Trophoblast cell (in vitro differentiated cells and primary cell): ENCODE results near the gene OR2V2.
"Not testable (repeated sequence)": the region's sequence is repeated elsewhere in the genome, so short reads cannot be mapped to it uniquely, and the experiment has no call there.

Experiments
- DNase-seq, 2 donors: peaks; one replicate each; pipeline ENCODE4 v3.0.0-alpha.2; 2016
- H2AFZ ChIP-seq: 2 replicates; pipeline ENCODE4 v1.6.1; 2013; ENCODE audit warnings: low read length, moderate library complexity, mild to moderate bottlenecking; ENCODE audit not compliant: insufficient read depth, poor library complexity
- H2AK5ac ChIP-seq: 2 replicates; pipeline ENCODE4 v1.6.1; 2013; ENCODE audit warnings: mild to moderate bottlenecking, low read length
- H2BK120ac ChIP-seq: 2 replicates; pipeline ENCODE4 v1.6.1; 2013; ENCODE audit warnings: low read length, mild to moderate bottlenecking, moderate library complexity; ENCODE audit not compliant: insufficient read depth, poor library complexity
- H2BK12ac ChIP-seq: 2 replicates; pipeline ENCODE4 v1.6.1; 2013; ENCODE audit warnings: mild to moderate bottlenecking, low read length, moderate library complexity
- H2BK5ac ChIP-seq: 2 replicates; pipeline ENCODE4 v1.6.1; 2013; ENCODE audit warnings: low read length, low read depth, moderate library complexity, mild to moderate bottlenecking; ENCODE audit not compliant: poor library complexity
- H3K14ac ChIP-seq: 2 replicates; pipeline ENCODE4 v1.6.1; 2013; ENCODE audit warnings: mild to moderate bottlenecking, low read length
- H3K18ac ChIP-seq: 2 replicates; pipeline ENCODE4 v1.6.1; 2013; ENCODE audit warnings: mild to moderate bottlenecking, low read length
- H3K23ac ChIP-seq: 2 replicates; pipeline ENCODE4 v1.6.1; 2013; ENCODE audit warnings: low read length
- H3K27ac ChIP-seq: 2 replicates; pipeline ENCODE4 v1.5.1; 2013; ENCODE audit warnings: low read depth, mild to moderate bottlenecking, inconsistent platforms, low read length, moderate library complexity
- H3K27me3 ChIP-seq: 2 replicates; pipeline ENCODE4 v1.6.1; 2013; ENCODE audit warnings: inconsistent platforms, mild to moderate bottlenecking, low read length, moderate library complexity; ENCODE audit not compliant: insufficient read depth
- H3K36me3 ChIP-seq, 2 experiments: 1 replicate in 1 of 2; 2 replicates in 1 of 2; pipeline ENCODE4 v1.6.1; 2013; ENCODE audit warnings: low read length in 2 of 2, mild to moderate bottlenecking in 2 of 2, moderate library complexity in 1 of 2; ENCODE audit not compliant: insufficient read depth in 2 of 2, control insufficient read depth in 1 of 2
- H3K4ac ChIP-seq: 2 replicates; pipeline ENCODE4 v1.6.1; 2013; ENCODE audit warnings: low read depth, mild to moderate bottlenecking, low read length, moderate library complexity
- H3K4me1 ChIP-seq, 2 experiments: 1 replicate in 1 of 2; 2 replicates in 1 of 2; pipeline ENCODE4 v1.6.1; 2013; ENCODE audit warnings: low read length in 2 of 2, mild to moderate bottlenecking in 2 of 2, moderate library complexity in 1 of 2; ENCODE audit not compliant: insufficient read depth in 2 of 2, control insufficient read depth in 1 of 2
- H3K4me2 ChIP-seq: 2 replicates; pipeline ENCODE4 v1.6.1; 2013; ENCODE audit warnings: inconsistent platforms, mild to moderate bottlenecking, low read length, moderate library complexity
- H3K4me3 ChIP-seq: 2 replicates; pipeline ENCODE4 v1.5.1; 2013; ENCODE audit warnings: mild to moderate bottlenecking, low read depth, low read length, inconsistent platforms
- H3K79me1 ChIP-seq: one replicate; pipeline ENCODE4 v1.6.1; 2013; ENCODE audit warnings: low read length
- H3K79me2 ChIP-seq: 2 replicates; pipeline ENCODE4 v1.6.1; 2013; ENCODE audit warnings: low read length, mild to moderate bottlenecking; ENCODE audit not compliant: control insufficient read depth, insufficient read depth, poor library complexity
- H3K9ac ChIP-seq: 2 replicates; pipeline ENCODE4 v1.6.1; 2013; ENCODE audit warnings: mild to moderate bottlenecking, low read length
- H3K9me3 ChIP-seq: 2 replicates; pipeline ENCODE4 v1.6.1; 2013; ENCODE audit warnings: low read depth, mild to moderate bottlenecking, control low read depth, inconsistent platforms, low read length; ENCODE audit not compliant: insufficient read depth
- H4K12ac ChIP-seq: 2 replicates; pipeline ENCODE4 v1.6.1; 2013; ENCODE audit warnings: low read depth, mild to moderate bottlenecking, low read length, moderate library complexity
- H4K8ac ChIP-seq: 2 replicates; pipeline ENCODE4 v1.6.1; 2013; ENCODE audit warnings: low read depth, mild to moderate bottlenecking, low read length, moderate library complexity
- H4K91ac ChIP-seq: one replicate; pipeline ENCODE4 v1.6.1; 2013; ENCODE audit warnings: low read depth, mild to moderate bottlenecking, low read length, moderate library complexity
- WGBS: extraction: QIAGEN DNeasy Blood & Tissue Kit; methylation state at CpG from one replicate; pipeline ENCODE4 v1.1.7; 2013; ENCODE audit warnings: missing lambda C conversion rate; ENCODE audit not compliant: insufficient read length, insufficient coverage; ENCODE audit errors: extremely low coverage; 5-methylcytosine and 5-hydroxymethylcytosine counted together

OR2V2 gene

DNA sequence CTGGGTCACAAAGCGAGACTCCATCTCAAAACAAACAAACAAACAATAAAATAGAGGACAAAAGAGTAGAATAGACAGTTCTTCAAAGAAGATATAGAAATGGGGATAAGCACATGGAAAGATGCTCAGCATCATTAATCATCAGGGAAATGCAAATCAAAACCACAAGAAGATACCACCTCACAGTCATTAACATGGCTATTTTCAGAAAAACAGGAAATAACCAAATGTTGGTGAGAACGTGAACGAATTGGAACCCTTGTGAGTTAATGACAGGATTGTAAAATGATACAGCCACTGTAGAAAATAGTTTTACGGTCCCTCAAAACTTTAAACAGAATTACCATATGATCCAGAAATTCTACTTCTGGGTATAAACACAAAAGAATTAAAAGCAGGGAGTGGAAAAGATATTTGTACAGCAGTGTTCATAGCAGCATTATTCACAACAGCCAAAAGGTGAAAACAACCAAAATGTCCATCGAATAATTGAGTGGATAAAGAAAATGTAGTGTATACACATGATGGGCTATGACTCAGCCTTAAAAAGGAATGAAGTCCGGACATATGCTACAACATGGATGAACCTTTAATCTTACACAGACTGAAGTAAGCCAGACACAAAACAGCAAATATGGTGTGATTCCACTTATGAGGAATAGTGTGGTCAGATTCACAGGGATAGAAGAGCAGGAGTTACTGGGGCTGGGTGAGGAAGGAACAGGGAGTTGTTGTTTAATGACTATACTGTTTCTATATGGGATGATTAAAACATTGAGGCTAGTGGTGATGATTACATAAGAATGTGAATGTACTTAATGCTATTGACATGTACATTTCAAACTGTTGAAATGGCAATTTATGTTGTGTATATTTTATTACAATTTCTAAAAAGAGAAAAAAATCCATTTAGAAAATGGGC lies 19.7 kb downstream of the OR2V2 start:
- Histone ChIP-seq H2BK5ac (no peak overlapping the region), H2AFZ (no peak overlapping the region), H2AK5ac (no peak overlapping the region), H3K4ac (no peak overlapping the region), H2BK120ac (no peak overlapping the region), H3K9me3 (no peaks in the 10 kb centered on the region), H4K91ac (no peak overlapping the region), H3K27ac (no peak overlapping the region), H3K79me2 (no peaks in the 10 kb centered on the region), H3K23ac (no peak overlapping the region), H3K27me3 (no peaks in the 10 kb centered on the region), H3K4me2 (no peak overlapping the region), H3K9ac (no peak overlapping the region), H3K4me3 (no peak overlapping the region), H3K36me3 (no peaks in the 10 kb centered on the region), H3K18ac (no peak overlapping the region), H3K79me1 (no peaks in the 10 kb centered on the region), H3K14ac (no peak overlapping the region), H4K12ac (no peak overlapping the region), H3K4me1 (peaks cover 10 to 13% of the 10 kb centered on the region in 2 experiments), H4K8ac (no peak overlapping the region), H2BK12ac (no peak overlapping the region)
- no peak for DNase-seq
- no CpG with 5 or more reads among the region's 6 CpGs for WGBS

DNA sequence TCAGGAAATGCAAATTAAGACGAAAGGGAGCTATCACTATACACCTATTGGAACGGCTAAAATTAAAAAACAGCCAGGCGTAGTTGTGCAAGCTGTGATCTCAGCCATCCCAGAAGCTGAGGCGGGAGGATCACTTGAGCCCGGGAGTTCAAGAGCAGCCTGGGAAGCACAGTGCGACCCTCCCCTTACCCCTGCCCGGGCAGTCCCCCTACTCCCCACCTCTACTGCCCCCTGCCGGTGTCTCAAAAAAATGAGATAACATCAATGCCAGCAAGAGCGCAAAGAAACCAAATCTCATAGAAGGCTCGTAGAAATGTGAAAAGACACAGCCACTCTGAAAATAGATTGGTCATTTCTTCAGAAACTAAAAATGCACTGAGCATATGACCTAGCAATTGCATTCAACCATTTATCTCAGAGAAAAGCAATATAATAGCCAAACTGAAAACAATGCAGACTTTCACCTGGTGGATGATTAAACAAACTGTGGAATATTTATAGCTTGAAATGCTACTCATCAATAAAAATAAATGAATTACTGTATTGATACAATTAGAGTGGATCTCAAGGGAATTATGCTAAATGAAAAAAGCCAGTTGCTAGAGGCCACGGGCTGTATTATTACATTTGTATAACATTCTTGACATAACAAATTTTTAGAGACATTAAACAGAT lies 20.6 kb downstream of the OR2V2 start:
- no peak overlapping the region for H3K4ac ChIP-seq
- no peak overlapping the region for H3K14ac ChIP-seq
- DNase-seq: no peak
- H3K79me2 ChIP-seq: no peaks in the 10 kb centered on the region
- H2BK5ac ChIP-seq: no peak overlapping the region
- peaks cover 10 to 13% of the 10 kb centered on the region in 2 experiments for H3K4me1 ChIP-seq
- no CpG with 5 or more reads among the region's 11 CpGs for WGBS
- H3K4me3 ChIP-seq: no peak overlapping the region
- no peak overlapping the region for H3K27ac ChIP-seq
- peak overlapping the region; percentile 52 for H3K4me2 ChIP-seq
- no peak overlapping the region for H4K8ac ChIP-seq
- H3K27me3 ChIP-seq: no peaks in the 10 kb centered on the region
- no peaks in the 10 kb centered on the region for H3K79me1 ChIP-seq
- no peak overlapping the region for H3K18ac ChIP-seq
- H2AFZ ChIP-seq: no peak overlapping the region
- H3K23ac ChIP-seq: no peak overlapping the region
- H2BK12ac ChIP-seq: no peak overlapping the region
- H3K9me3 ChIP-seq: no peaks in the 10 kb centered on the region
- no peak overlapping the region for H4K12ac ChIP-seq
- no peak overlapping the region for H4K91ac ChIP-seq
- no peak overlapping the region for H2AK5ac ChIP-seq
- no peak overlapping the region for H3K9ac ChIP-seq
- H2BK120ac ChIP-seq: no peak overlapping the region
- H3K36me3 ChIP-seq: no peaks in the 10 kb centered on the region

DNA sequence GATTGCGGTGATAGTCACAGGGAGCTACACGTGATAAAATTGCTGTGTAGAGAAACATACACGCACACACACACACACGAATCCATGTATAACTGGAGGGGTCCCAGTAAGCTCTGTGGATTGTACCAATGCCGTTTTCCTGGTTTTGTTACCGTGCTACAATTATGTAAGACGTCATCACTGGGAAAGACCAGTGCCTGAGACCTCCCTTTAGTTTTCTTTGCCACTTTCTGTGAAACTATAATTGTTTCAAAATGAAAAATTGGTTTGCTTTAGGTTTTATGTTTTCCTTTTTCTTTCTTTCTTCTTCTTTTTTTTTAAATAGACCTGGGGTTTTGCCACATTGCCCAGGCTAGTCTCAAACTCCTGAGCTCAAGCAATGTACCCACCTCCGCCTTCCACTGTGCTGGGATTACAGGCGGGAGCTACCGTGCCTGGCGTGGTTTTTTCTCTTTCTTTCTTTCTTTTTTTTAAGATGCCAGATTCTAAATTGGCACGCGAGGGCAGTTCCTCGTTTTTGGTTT lies 21.3 kb downstream of the OR2V2 start:
- H2BK120ac ChIP-seq: no peak overlapping the region
- peaks cover 10 to 16% of the 10 kb centered on the region in 2 experiments for H3K4me1 ChIP-seq
- no peak overlapping the region for H3K4ac ChIP-seq
- H3K79me1 ChIP-seq: no peaks in the 10 kb centered on the region
- no peak overlapping the region for H3K9ac ChIP-seq
- no peak overlapping the region for H3K23ac ChIP-seq
- H2BK12ac ChIP-seq: no peak overlapping the region
- DNase-seq: no peak
- no peaks in the 10 kb centered on the region for H3K79me2 ChIP-seq
- H3K27me3 ChIP-seq: no peaks in the 10 kb centered on the region
- H2AK5ac ChIP-seq: no peak overlapping the region
- peak overlapping the region; percentile 52 for H3K4me2 ChIP-seq
- WGBS: no CpG with 5 or more reads among the region's 14 CpGs
- no peak overlapping the region for H2BK5ac ChIP-seq
- H3K18ac ChIP-seq: no peak overlapping the region
- H4K12ac ChIP-seq: no peak overlapping the region
- H3K14ac ChIP-seq: no peak overlapping the region
- H4K8ac ChIP-seq: no peak overlapping the region
- H3K9me3 ChIP-seq: no peaks in the 10 kb centered on the region
- H3K27ac ChIP-seq: no peak overlapping the region
- no peak overlapping the region for H4K91ac ChIP-seq
- H3K4me3 ChIP-seq: no peak overlapping the region
- no peaks in the 10 kb centered on the region for H3K36me3 ChIP-seq
- H2AFZ ChIP-seq: peak overlapping the region; percentile 64

DNA sequence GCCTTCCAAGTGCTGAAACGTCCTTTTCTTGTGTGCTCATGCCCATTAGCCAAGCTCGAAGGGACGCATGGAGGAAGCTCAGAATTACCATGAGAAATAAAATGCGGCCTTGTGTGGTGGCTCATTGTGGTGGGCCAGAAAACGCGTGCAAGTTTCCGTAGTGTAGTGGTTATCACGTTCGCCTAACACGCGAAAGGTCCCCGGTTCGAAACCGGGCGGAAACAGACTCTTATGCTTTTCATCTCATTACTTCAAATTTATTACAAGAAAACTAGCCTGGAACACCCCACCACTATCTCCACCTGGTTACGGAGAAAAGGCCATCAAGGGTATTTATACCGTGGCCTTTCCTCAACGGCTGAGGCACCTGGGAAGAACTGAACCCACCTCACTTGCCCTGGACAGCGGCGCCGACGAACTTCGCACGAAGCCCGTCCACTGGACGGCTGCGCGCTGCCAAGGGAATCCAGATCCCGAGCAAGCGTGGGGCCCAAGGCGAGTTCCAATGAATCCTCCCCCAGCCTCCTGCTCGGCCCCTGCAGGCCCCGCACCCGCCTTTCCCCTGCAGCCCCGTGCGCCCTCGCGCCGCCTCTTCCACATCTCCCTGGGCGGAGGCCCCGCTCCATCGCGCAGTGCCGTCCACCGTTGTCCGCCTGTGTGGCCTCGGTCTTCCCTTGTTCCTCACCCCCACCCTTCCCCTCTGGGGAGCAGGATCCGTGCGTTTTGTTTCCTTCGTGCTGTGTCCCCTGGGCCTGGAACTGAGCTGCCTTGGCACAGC lies 22.3 kb downstream of the OR2V2 start:
- no CpG with 5 or more reads among the region's 50 CpGs for WGBS
- Histone ChIP-seq H3K4me2 (peak overlapping the region; percentile 63), H2AFZ (peak overlapping the region; percentile 26), H3K4me1 (peaks cover 10 to 17% of the 10 kb centered on the region in 2 experiments), H3K4me3 (peak overlapping the region; percentile 45), H4K8ac (peak overlapping the region; percentile 21)
- not testable (repeated sequence) for H2BK120ac ChIP-seq, H2BK12ac ChIP-seq, H2BK5ac ChIP-seq, H3K9me3 ChIP-seq, H3K14ac ChIP-seq, H4K12ac ChIP-seq, H3K79me2 ChIP-seq, H2AK5ac ChIP-seq, H3K23ac ChIP-seq, DNase-seq, H3K36me3 ChIP-seq, H3K79me1 ChIP-seq, H3K27ac ChIP-seq, H3K18ac ChIP-seq, H3K9ac ChIP-seq, H3K4ac ChIP-seq, H4K91ac ChIP-seq, H3K27me3 ChIP-seq
